GM23338 (cell line): ENCODE measurements around the gene CRYGD. TPM values are rescaled to one million over a fixed set of nuclear protein-coding genes. Genes with fewer than 3 reads are reported as not detected.

Source experiments
- ATAC-seq: fragments of 200-7000 bp; cut with Tn5 transposase; 3 replicates; pipeline ENCODE4 v1.9.1; 2020
- DNase-seq: peaks from one replicate; pipeline ENCODE4 v3.0.0-alpha.2; 2015; ENCODE audit warnings: low spot score
- H2AFZ ChIP-seq: fragments of 200-600 bp; sonication (generic); 2 replicates; pipeline ENCODE4 v1.8.0; 2016; ENCODE audit warnings: antibody characterized with exemption, mild to moderate bottlenecking, moderate library complexity
- H3F3A ChIP-seq: fragments of 200-600 bp; sonication (generic); replicated peaks from 2 replicates; pipeline ENCODE4 v1.8.0; 2017; ENCODE audit warnings: antibody characterized with exemption, mixed run types, low read depth
- H3K27ac ChIP-seq: fragments of 200-600 bp; sonication (generic); 2 replicates; pipeline ENCODE4 v1.6.1; 2016; ENCODE audit warnings: low read depth
- H3K27me3 ChIP-seq: fragments of 200-600 bp; sonication (generic); 2 replicates; pipeline ENCODE4 v1.8.0; 2016; ENCODE audit warnings: mild to moderate bottlenecking, mixed run types, moderate library complexity; ENCODE audit not compliant: insufficient read depth
- H3K36me3 ChIP-seq: fragments of 200-600 bp; sonication (generic); 2 replicates; pipeline ENCODE4 v1.8.0; 2016; ENCODE audit warnings: mild to moderate bottlenecking; ENCODE audit not compliant: insufficient read depth
- H3K4me1 ChIP-seq: fragments of 200-600 bp; sonication (generic); 2 replicates; pipeline ENCODE4 v1.8.0; 2016; ENCODE audit warnings: mild to moderate bottlenecking, moderate library complexity; ENCODE audit not compliant: insufficient read depth
- H3K4me2 ChIP-seq: fragments of 200-600 bp; sonication (generic); 2 replicates; pipeline ENCODE4 v1.7.1; 2017; ENCODE audit warnings: mixed run types
- H3K4me3 ChIP-seq: fragments of 200-600 bp; sonication (generic); 2 replicates; pipeline ENCODE4 v1.6.1; 2016; ENCODE audit warnings: mixed run types
- H3K79me2 ChIP-seq: fragments of 200-600 bp; sonication (generic); replicated peaks from 2 replicates; pipeline ENCODE4 v1.8.0; 2017; ENCODE audit warnings: mild to moderate bottlenecking; ENCODE audit not compliant: insufficient read depth
- H3K9me2 ChIP-seq: fragments of 200-600 bp; sonication (generic); 2 replicates; pipeline ENCODE4 v1.8.0; 2017; ENCODE audit not compliant: insufficient read depth
- H4K20me1 ChIP-seq: fragments of 200-600 bp; sonication (generic); replicated peaks from 2 replicates; pipeline ENCODE4 v1.8.0; 2017; ENCODE audit warnings: mild to moderate bottlenecking; ENCODE audit not compliant: insufficient read depth
- H3K27ac Mint-ChIP-seq: 2 replicates; pipeline ENCODE4 v1.8.0; 2020; ENCODE audit warnings: inconsistent platforms, mild to moderate bottlenecking, moderate library complexity, mixed read lengths
- H3K27me3 Mint-ChIP-seq: 3 replicates; pipeline ENCODE4 v1.8.0; 2022; ENCODE audit warnings: low read depth, mild to moderate bottlenecking, moderate library complexity, mixed read lengths, inconsistent platforms; ENCODE audit not compliant: insufficient read depth, poor library complexity
- H3K36me3 Mint-ChIP-seq: 3 replicates; pipeline ENCODE4 v1.8.0; 2021; ENCODE audit warnings: low read depth, mild to moderate bottlenecking, inconsistent platforms, moderate library complexity, mixed read lengths
- H3K4me1 Mint-ChIP-seq: 3 replicates; pipeline ENCODE4 v1.8.0; 2020; ENCODE audit warnings: mild to moderate bottlenecking, inconsistent platforms, mixed read lengths
- H3K4me3 Mint-ChIP-seq: 3 replicates; pipeline ENCODE4 v1.8.0; 2021; ENCODE audit warnings: moderate library complexity, mild to moderate bottlenecking, inconsistent platforms, mixed read lengths
- H3K9me3 Mint-ChIP-seq: 3 replicates; pipeline ENCODE4 v1.8.0; 2020; ENCODE audit warnings: moderate library complexity, mild to moderate bottlenecking, inconsistent platforms, mixed read lengths
- CREB1 ChIP-seq: fragments of 250-450 bp; sonication (Bioruptor Pico); IDR thresholded peaks from 2 replicates; pipeline ENCODE4 v1.5.0; 2020; ENCODE audit warnings: low read depth, mild to moderate bottlenecking, moderate library complexity
- EZH2 ChIP-seq: fragments of 200-600 bp; sonication (generic); IDR thresholded peaks from one replicate; pipeline ENCODE4 v1.8.0; 2017; ENCODE audit warnings: antibody characterized with exemption, mild to moderate bottlenecking, low read depth; ENCODE audit not compliant: unreplicated experiment
- EZH2phosphoT487 ChIP-seq: fragments of 200-600 bp; sonication (generic); IDR thresholded peaks from one replicate; pipeline ENCODE4 v1.8.1; 2018; ENCODE audit warnings: antibody characterized with exemption; ENCODE audit not compliant: unreplicated experiment
- JUNB ChIP-seq: IDR thresholded peaks from one replicate; pipeline ENCODE4 v1.6.1; 2016; ENCODE audit warnings: antibody characterized with exemption; ENCODE audit not compliant: unreplicated experiment
- NANOG ChIP-seq: IDR thresholded peaks from 2 replicates; pipeline ENCODE4 v1.6.1; 2016; ENCODE audit warnings: antibody characterized with exemption, borderline replicate concordance
- POLR2AphosphoS5 ChIP-seq: IDR thresholded peaks from 2 replicates; pipeline ENCODE4 v1.6.1; 2016; ENCODE audit warnings: antibody characterized with exemption, low read depth
- STAT1 ChIP-seq: IDR thresholded peaks from one replicate; pipeline ENCODE4 v1.6.1; 2016; ENCODE audit warnings: antibody characterized with exemption; ENCODE audit not compliant: unreplicated experiment
- ZNF114 ChIP-seq: fragments of 250-450 bp; sonication (Bioruptor Pico); IDR thresholded peaks from 2 replicates; pipeline ENCODE4 v1.5.0; 2020; ENCODE audit warnings: mild to moderate bottlenecking, moderate library complexity
- ZNF331 ChIP-seq: fragments of 250-450 bp; sonication (Bioruptor Pico); IDR thresholded peaks from 2 replicates; pipeline ENCODE4 v1.5.0; 2020; ENCODE audit warnings: low read depth, mild to moderate bottlenecking, moderate library complexity
- polyA plus RNA-seq: library from polyadenylated mRNA; unstranded; fragments of >200 nt; fragmentation: Nextera tagmentation; extraction: Ambion mirVana; gene quantifications from 2 replicates; pipeline ENCODE4 v1.2.1, GENCODE V29; 2016
- total RNA-seq: library from RNA; depleted of rRNA; stranded (reverse); fragments of >200 nt; shearing (Covaris generic); gene quantifications from 2 replicates; pipeline ENCODE4 v1.2.3, GENCODE V29; 2014
- TF ChIP-seq, protein P1 (sequence below): fragments of 250-450 bp; sonication (Bioruptor Pico); IDR thresholded peaks from 2 replicates; pipeline ENCODE4 v1.5.0; 2020; ENCODE audit warnings: mild to moderate bottlenecking, moderate library complexity
- TF ChIP-seq, protein P2 (sequence below): IDR thresholded peaks from one replicate; pipeline ENCODE4 v1.6.1; 2018; ENCODE audit warnings: antibody characterized with exemption; ENCODE audit not compliant: unreplicated experiment
- TF ChIP-seq, protein P3 (sequence below), 2 experiments: fragments of 200-600 bp in 1 of 2; sonication (generic) in 1 of 2; conservative IDR thresholded peaks; 2 replicates each; pipeline versions ENCODE4 v1.5.1 to v1.6.1; 2016 to 2017; ENCODE audit warnings: antibody characterized with exemption in 2 of 2, low read depth in 2 of 2, mild to moderate bottlenecking in 2 of 2, moderate library complexity in 1 of 2
- TF ChIP-seq, protein P4 (sequence below): IDR thresholded peaks from 2 replicates; pipeline ENCODE4 v1.6.1; 2016; ENCODE audit warnings: antibody characterized with exemption

Gene CRYGD
- total and polyA plus RNA-seq, 2 experiments from 2014 or later, result 3.4 to 23.9 TPM

DNA sequence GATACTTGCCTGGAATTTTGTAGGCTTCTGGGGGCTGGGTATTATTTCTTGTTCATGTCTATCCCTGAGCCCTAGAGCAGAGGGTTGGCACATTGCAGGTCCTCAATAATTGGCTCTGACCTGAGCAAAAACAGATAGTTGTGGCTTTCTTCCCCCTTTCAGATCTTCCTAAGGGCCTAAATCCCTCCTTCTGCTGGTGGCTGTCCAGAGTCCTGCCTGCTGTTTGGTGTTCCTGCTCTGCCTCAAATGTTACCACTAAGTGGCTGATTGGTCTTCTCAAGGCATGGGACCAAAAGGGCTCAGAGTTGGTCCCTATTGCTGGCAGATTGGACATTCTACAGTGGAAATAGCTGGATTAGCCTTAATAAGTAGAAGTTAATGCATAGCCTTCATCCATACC lies 22.7 kb upstream of the CRYGD start:
- Histone ChIP-seq H3K9me2 (0 out of 2 replicates have a peak, but pooled peaks cover 4% of the 10 kb centered on the region), H3K4me3 (no peak overlapping the region), H3K4me2 (no peak overlapping the region), H3K27ac (no peak overlapping the region), H4K20me1 (no peaks in the 10 kb centered on the region), H3K36me3 (peaks cover 7% of the 10 kb centered on the region), H3K79me2 (no peaks in the 10 kb centered on the region), H2AFZ (peak overlapping the region; percentile 38; the same call in 1 of the 2 replicates), H3K27me3 (no peaks in the 10 kb centered on the region), H3K4me1 (peaks cover 34% of the 10 kb centered on the region), H3F3A (no peaks in the 10 kb centered on the region)
- TF ChIP-seq CREB1 (CRISPR knock-in tag) (no peak), ZNF114 (CRISPR knock-in tag) (no peak), EZH2 (no peak), ZNF331 (CRISPR knock-in tag) (no peak), NANOG (no peak), JUNB (no peak), EZH2phosphoT487 (no peak), POLR2AphosphoS5 (no peak), STAT1 (no peak)
- TF ChIP-seq, protein P1, sequence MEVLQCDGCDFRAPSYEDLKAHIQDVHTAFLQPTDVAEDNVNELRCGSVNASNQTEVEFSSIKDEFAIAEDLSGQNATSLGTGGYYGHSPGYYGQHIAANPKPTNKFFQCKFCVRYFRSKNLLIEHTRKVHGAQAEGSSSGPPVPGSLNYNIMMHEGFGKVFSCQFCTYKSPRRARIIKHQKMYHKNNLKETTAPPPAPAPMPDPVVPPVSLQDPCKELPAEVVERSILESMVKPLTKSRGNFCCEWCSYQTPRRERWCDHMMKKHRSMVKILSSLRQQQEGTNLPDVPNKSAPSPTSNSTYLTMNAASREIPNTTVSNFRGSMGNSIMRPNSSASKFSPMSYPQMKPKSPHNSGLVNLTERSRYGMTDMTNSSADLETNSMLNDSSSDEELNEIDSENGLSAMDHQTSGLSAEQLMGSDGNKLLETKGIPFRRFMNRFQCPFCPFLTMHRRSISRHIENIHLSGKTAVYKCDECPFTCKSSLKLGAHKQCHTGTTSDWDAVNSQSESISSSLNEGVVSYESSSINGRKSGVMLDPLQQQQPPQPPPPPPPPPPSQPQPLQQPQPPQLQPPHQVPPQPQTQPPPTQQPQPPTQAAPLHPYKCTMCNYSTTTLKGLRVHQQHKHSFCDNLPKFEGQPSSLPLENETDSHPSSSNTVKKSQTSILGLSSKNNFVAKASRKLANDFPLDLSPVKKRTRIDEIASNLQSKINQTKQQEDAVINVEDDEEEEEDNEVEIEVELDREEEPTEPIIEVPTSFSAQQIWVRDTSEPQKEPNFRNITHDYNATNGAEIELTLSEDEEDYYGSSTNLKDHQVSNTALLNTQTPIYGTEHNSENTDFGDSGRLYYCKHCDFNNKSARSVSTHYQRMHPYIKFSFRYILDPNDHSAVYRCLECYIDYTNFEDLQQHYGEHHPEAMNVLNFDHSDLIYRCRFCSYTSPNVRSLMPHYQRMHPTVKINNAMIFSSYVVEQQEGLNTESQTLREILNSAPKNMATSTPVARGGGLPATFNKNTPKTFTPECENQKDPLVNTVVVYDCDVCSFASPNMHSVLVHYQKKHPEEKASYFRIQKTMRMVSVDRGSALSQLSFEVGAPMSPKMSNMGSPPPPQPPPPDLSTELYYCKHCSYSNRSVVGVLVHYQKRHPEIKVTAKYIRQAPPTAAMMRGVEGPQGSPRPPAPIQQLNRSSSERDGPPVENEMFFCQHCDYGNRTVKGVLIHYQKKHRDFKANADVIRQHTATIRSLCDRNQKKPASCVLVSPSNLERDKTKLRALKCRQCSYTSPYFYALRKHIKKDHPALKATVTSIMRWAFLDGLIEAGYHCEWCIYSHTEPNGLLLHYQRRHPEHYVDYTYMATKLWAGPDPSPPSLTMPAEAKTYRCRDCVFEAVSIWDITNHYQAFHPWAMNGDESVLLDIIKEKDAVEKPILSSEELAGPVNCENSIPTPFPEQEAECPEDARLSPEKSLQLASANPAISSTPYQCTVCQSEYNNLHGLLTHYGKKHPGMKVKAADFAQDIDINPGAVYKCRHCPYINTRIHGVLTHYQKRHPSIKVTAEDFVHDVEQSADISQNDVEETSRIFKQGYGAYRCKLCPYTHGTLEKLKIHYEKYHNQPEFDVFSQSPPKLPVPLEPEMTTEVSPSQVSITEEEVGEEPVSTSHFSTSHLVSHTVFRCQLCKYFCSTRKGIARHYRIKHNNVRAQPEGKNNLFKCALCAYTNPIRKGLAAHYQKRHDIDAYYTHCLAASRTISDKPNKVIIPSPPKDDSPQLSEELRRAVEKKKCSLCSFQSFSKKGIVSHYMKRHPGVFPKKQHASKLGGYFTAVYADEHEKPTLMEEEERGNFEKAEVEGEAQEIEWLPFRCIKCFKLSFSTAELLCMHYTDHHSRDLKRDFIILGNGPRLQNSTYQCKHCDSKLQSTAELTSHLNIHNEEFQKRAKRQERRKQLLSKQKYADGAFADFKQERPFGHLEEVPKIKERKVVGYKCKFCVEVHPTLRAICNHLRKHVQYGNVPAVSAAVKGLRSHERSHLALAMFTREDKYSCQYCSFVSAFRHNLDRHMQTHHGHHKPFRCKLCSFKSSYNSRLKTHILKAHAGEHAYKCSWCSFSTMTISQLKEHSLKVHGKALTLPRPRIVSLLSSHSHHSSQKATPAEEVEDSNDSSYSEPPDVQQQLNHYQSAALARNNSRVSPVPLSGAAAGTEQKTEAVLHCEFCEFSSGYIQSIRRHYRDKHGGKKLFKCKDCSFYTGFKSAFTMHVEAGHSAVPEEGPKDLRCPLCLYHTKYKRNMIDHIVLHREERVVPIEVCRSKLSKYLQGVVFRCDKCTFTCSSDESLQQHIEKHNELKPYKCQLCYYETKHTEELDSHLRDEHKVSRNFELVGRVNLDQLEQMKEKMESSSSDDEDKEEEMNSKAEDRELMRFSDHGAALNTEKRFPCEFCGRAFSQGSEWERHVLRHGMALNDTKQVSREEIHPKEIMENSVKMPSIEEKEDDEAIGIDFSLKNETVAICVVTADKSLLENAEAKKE (CRISPR knock-in tag), result no peak
- TF ChIP-seq, protein P2, sequence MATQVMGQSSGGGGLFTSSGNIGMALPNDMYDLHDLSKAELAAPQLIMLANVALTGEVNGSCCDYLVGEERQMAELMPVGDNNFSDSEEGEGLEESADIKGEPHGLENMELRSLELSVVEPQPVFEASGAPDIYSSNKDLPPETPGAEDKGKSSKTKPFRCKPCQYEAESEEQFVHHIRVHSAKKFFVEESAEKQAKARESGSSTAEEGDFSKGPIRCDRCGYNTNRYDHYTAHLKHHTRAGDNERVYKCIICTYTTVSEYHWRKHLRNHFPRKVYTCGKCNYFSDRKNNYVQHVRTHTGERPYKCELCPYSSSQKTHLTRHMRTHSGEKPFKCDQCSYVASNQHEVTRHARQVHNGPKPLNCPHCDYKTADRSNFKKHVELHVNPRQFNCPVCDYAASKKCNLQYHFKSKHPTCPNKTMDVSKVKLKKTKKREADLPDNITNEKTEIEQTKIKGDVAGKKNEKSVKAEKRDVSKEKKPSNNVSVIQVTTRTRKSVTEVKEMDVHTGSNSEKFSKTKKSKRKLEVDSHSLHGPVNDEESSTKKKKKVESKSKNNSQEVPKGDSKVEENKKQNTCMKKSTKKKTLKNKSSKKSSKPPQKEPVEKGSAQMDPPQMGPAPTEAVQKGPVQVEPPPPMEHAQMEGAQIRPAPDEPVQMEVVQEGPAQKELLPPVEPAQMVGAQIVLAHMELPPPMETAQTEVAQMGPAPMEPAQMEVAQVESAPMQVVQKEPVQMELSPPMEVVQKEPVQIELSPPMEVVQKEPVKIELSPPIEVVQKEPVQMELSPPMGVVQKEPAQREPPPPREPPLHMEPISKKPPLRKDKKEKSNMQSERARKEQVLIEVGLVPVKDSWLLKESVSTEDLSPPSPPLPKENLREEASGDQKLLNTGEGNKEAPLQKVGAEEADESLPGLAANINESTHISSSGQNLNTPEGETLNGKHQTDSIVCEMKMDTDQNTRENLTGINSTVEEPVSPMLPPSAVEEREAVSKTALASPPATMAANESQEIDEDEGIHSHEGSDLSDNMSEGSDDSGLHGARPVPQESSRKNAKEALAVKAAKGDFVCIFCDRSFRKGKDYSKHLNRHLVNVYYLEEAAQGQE, result no peak
- TF ChIP-seq, protein P3, sequence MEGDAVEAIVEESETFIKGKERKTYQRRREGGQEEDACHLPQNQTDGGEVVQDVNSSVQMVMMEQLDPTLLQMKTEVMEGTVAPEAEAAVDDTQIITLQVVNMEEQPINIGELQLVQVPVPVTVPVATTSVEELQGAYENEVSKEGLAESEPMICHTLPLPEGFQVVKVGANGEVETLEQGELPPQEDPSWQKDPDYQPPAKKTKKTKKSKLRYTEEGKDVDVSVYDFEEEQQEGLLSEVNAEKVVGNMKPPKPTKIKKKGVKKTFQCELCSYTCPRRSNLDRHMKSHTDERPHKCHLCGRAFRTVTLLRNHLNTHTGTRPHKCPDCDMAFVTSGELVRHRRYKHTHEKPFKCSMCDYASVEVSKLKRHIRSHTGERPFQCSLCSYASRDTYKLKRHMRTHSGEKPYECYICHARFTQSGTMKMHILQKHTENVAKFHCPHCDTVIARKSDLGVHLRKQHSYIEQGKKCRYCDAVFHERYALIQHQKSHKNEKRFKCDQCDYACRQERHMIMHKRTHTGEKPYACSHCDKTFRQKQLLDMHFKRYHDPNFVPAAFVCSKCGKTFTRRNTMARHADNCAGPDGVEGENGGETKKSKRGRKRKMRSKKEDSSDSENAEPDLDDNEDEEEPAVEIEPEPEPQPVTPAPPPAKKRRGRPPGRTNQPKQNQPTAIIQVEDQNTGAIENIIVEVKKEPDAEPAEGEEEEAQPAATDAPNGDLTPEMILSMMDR (conservative IDR thresholded peaks at IDR 0.05; ENCODE audit: low read depth in 2 of 2), result no peak
- TF ChIP-seq, protein P4, sequence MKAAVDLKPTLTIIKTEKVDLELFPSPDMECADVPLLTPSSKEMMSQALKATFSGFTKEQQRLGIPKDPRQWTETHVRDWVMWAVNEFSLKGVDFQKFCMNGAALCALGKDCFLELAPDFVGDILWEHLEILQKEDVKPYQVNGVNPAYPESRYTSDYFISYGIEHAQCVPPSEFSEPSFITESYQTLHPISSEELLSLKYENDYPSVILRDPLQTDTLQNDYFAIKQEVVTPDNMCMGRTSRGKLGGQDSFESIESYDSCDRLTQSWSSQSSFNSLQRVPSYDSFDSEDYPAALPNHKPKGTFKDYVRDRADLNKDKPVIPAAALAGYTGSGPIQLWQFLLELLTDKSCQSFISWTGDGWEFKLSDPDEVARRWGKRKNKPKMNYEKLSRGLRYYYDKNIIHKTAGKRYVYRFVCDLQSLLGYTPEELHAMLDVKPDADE, result no peak
- ATAC-seq, result no peak
- Mint-ChIP-seq H3K9me3 (peaks cover 14% of the 10 kb centered on the region), H3K27me3 (peaks cover 5% of the 10 kb centered on the region), H3K36me3 (peaks cover 10% of the 10 kb centered on the region), H3K4me1 (peaks cover 26% of the 10 kb centered on the region), H3K4me3 (no peak overlapping the region), H3K27ac (no peak overlapping the region)
- DNase-seq, result no peak
